K562 (cell line): ENCODE measurements around the gene CTAG2. TPM values are rescaled to one million over a fixed set of nuclear protein-coding genes. Genes with fewer than 3 reads are reported as not detected.

Source experiments
- ATAC-seq: fragments of 200-7000 bp; cut with Tn5 transposase; 3 replicates; pipeline ENCODE4 v1.9.1; 2020; ENCODE audit warnings: moderate library complexity
- BruUV-seq: library from RNA; stranded (reverse); fragments of 400-500 nt; replicated peaks from 2 replicates; lab custom pipeline; 2021; lab: Mats Ljungman, UMichigan
- CTCF ChIA-PET: fragments of 300-600 bp; formaldehyde crosslinking; extraction: SDS; loops from one replicate; lab custom pipeline; 2021; ENCODE audit warnings: low intra/inter-chr PET ratio; lab: Yijun Ruan, JAX
- POLR2A ChIA-PET: fragments of 300-600, 350-650 bp; sonication (Branson Sonifier 250); formaldehyde crosslinking; extraction: SDS; loops from one replicate; lab custom pipeline; 2021; ENCODE audit warnings: antibody characterized with exemption, inconsistent platforms; lab: Yijun Ruan, JAX
- DNase-seq, 4 experiments: peaks; one replicate each; pipeline versions ENCODE4 v3.0.0 to v3.0.0-alpha.2; 2011 to 2018; ENCODE audit warnings: low spot score in 3 of 4, mixed read lengths in 3 of 4; ENCODE audit errors: extremely low read depth in 1 of 4
- FAIRE-seq: peaks from 2 replicates; lab custom pipeline; 2011; peaks lifted over from hg19 to GRCh38; lab: Jason Lieb, UNC
- H2AFZ ChIP-seq: 2 replicates; pipeline ENCODE4 v1.6.0; 2011; ENCODE audit warnings: low read depth, low read length, control low read depth, inconsistent platforms
- H3K27ac ChIP-seq: fragments of 200-600 bp; 3 replicates; pipeline ENCODE4 v1.8.0; 2011; ENCODE audit warnings: low read depth, mild to moderate bottlenecking, control low read depth, inconsistent platforms, low read length, moderate library complexity, mixed read lengths; ENCODE audit errors: extremely low read depth
- H3K27me3 ChIP-seq, 2 experiments: fragments of 300-600 bp in 1 of 2; 2 replicates in 1 of 2; 3 replicates in 1 of 2; pipeline versions ENCODE4 v1.6.0 to v1.8.0; 2011; ENCODE audit warnings: inconsistent platforms in 2 of 2, low read length in 2 of 2, mild to moderate bottlenecking in 1 of 2, mixed read lengths in 1 of 2, moderate library complexity in 1 of 2; ENCODE audit not compliant: control insufficient read depth in 2 of 2, insufficient read depth in 2 of 2
- H3K36me3 ChIP-seq: fragments of 300-600 bp; 3 replicates; pipeline ENCODE4 v1.8.0; 2011; ENCODE audit warnings: mild to moderate bottlenecking, low read length, inconsistent platforms; ENCODE audit not compliant: control insufficient read depth, insufficient read depth
- H3K4me1 ChIP-seq, 2 experiments: fragments of 200-600 bp in 1 of 2; replicated peaks in 1 of 2; 2 replicates in 1 of 2; 3 replicates in 1 of 2; pipeline versions ENCODE4 v1.5.1 to v1.8.0; 2011; ENCODE audit warnings: inconsistent platforms in 2 of 2, low read length in 2 of 2, mild to moderate bottlenecking in 1 of 2, mixed read lengths in 1 of 2, moderate library complexity in 1 of 2; ENCODE audit not compliant: control insufficient read depth in 2 of 2, insufficient read depth in 2 of 2
- H3K4me2 ChIP-seq: 2 replicates; pipeline ENCODE4 v1.6.1; 2011; ENCODE audit warnings: low read length, control low read depth, inconsistent platforms, mixed read lengths; ENCODE audit not compliant: insufficient read depth
- H3K4me3 ChIP-seq: fragments of 200-600 bp; sonication (generic), shearing (Covaris generic); 2 replicates; pipeline ENCODE4 v1.5.1; 2016; ENCODE audit warnings: control low read depth, inconsistent platforms
- H3K79me2 ChIP-seq: fragments of 200-600 bp; 3 replicates; pipeline ENCODE4 v1.8.0; 2011; ENCODE audit warnings: low read length, inconsistent platforms; ENCODE audit not compliant: control insufficient read depth, insufficient read depth
- H3K9ac ChIP-seq, 2 experiments: 2 replicates each; pipeline versions ENCODE4 v1.6.0 to v1.6.1; 2011; ENCODE audit warnings: low read depth in 2 of 2, low read length in 2 of 2, control low read depth in 1 of 2, inconsistent platforms in 1 of 2, mild to moderate bottlenecking in 1 of 2, mixed read lengths in 1 of 2; ENCODE audit not compliant: insufficient read depth in 1 of 2
- H3K9me1 ChIP-seq: one replicate; pipeline ENCODE4 v1.6.0; 2011; ENCODE audit warnings: inconsistent platforms, mild to moderate bottlenecking, low read length, moderate library complexity; ENCODE audit not compliant: control insufficient read depth, insufficient read depth
- H3K9me3 ChIP-seq: replicated peaks from 2 replicates; pipeline ENCODE4 v1.5.1; 2011; ENCODE audit warnings: low read depth, low read length, inconsistent platforms; ENCODE audit not compliant: control insufficient read depth, insufficient read depth
- H4K20me1 ChIP-seq: replicated peaks from 2 replicates; pipeline ENCODE4 v1.6.1; 2011; ENCODE audit warnings: low read length, inconsistent platforms, mixed read lengths; ENCODE audit not compliant: control insufficient read depth, insufficient read depth
- BRF1 ChIP-seq: IDR thresholded peaks from 3 replicates; pipeline ENCODE4 v1.6.1; 2011; ENCODE audit warnings: borderline replicate concordance, mild to moderate bottlenecking; ENCODE audit not compliant: insufficient read length; ENCODE audit errors: extremely low read depth
- ZNF324 ChIP-seq: fragments of 250-450 bp; sonication (Bioruptor Pico); IDR thresholded peaks from 2 replicates; pipeline ENCODE4 v1.4.0; 2020; ENCODE audit warnings: mild to moderate bottlenecking
- ZNF551 ChIP-seq: fragments of 250-450 bp; sonication (Bioruptor Pico); IDR thresholded peaks from 2 replicates; pipeline ENCODE4 v1.5.0; 2021; ENCODE audit warnings: mild to moderate bottlenecking, moderate library complexity
- WGBS: fragments of 100-300 bp; shearing (Covaris generic); methylation state at CpG from one replicate; pipeline ENCODE4 v1.1.6; 2016; ENCODE audit warnings: low coverage, mixed read lengths; ENCODE audit not compliant: insufficient coverage; ENCODE audit errors: missing lambda C conversion rate; 5-methylcytosine and 5-hydroxymethylcytosine counted together
- in situ Hi-C: fragments of 300-500 bp; cut with MboI; formaldehyde crosslinking; loops from 4 replicates; pipeline ENCODE4 v1.15.0; 2018; ENCODE audit warnings: inconsistent platforms, mixed read lengths
- intact Hi-C: fragments of 100-400 bp; cut with micrococcal nuclease; formaldehyde crosslinking; loops from 2 replicates; pipeline ENCODE4 v1.14.2; 2022
- polyA plus RNA-seq, 8 experiments: library from polyadenylated mRNA; depleted of rRNA in 4 of 8; stranded (reverse) in 5 of 8; unstranded in 3 of 8; fragments of >200 nt; fragmentation: Nextera tagmentation in 2 of 8; fragmentation: Illumina TruSeq in 1 of 8; extraction: Ambion mirVana in 2 of 8; extraction: Trizol in 1 of 8; gene quantifications; 2 replicates each; pipeline versions ENCODE4 v1.2.1 to v1.2.3, GENCODE V29; 2011 to 2014; ENCODE audit warnings: inconsistent platforms in 1 of 8, missing spikeins in 1 of 8
- total RNA-seq, 7 experiments: library from RNA; depleted of rRNA in 6 of 7; stranded (reverse); fragments of >200 nt in 6 of 7; fragmentation: Illumina TruSeq in 2 of 7; extraction: Trizol in 2 of 7; gene quantifications; 2 replicates each; pipeline versions ENCODE4 v1.2.1 to v1.2.3, GENCODE V29; 2011 to 2021; ENCODE audit warnings: low replicate concordance in 1 of 7
- TF ChIP-seq, protein P1 (sequence below): fragments of 150-350 bp; IDR thresholded peaks from 2 replicates; pipeline ENCODE4 v1.6.1; 2014; ENCODE audit warnings: low read depth, mild to moderate bottlenecking, low read length, borderline replicate concordance

The CTAG2 gene
- total and polyA plus RNA-seq, 9 of the 15 experiments (the other 6 are each of a cell fraction or from before 2014, with no cell fraction given), result 1.7 to 63.0 (median 18.8) TPM

- no peak for TF ChIP-seq ZNF324 (CRISPR knock-in tag)
- intact Hi-C loops (no loop called here), in situ Hi-C loops (no loop called here)
- CTCF ChIA-PET, result no interaction called here
- POLR2A ChIA-PET, result no interaction called here
- 6% methylated on average over 7 of the region's 7 CpGs for WGBS
- Histone ChIP-seq H3K27ac (no peak overlapping the region), H3K4me2 (no peak overlapping the region), H3K4me1 (no peaks in the 10 kb centered on the region), H3K36me3 (no peaks in the 10 kb centered on the region), H3K9me3 (no peaks in the 10 kb centered on the region), H2AFZ (no peak overlapping the region), H3K9me1 (no peaks in the 10 kb centered on the region), H3K79me2 (no peaks in the 10 kb centered on the region), H4K20me1 (no peaks in the 10 kb centered on the region), H3K9ac (no peak overlapping the region), H3K4me3 (no peak overlapping the region), H3K27me3 (peaks cover 0 to 17% of the 10 kb centered on the region in 2 experiments; a peak in 2 of 5 replicates)
- ATAC-seq (no peak), DNase-seq (no peak), FAIRE-seq (no peak)
- no TSS peak for BruUV-seq
Observed at GRCh38 chrX:154661899-154662298, 8.5 kb upstream of the CTAG2 start.

DNA sequence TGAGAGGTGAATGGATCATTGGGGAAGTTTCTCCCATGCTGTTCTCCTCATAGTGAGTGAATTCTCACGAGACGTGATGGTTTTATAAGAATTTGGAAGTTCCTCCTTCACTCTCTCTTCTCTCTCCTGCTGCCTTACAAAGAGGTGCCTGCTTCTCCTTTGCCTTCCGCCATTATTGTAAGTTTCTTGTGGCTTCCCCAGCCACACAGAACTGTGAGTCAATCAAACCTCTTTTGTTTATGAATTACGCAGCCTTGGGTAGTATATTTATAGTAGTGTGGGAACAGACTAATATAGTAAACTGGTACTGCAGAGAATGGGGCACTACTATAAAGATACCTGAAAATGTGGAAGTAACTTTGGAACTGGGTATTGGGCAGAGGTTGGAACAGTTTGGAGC is 7.8 kb upstream of the CTAG2 start:
- BruUV-seq, result no TSS peak
- Histone ChIP-seq H3K9me3 (no peaks in the 10 kb centered on the region), H3K4me2 (no peak overlapping the region), H3K9ac (no peak overlapping the region), H3K4me1 (no peaks in the 10 kb centered on the region), H2AFZ (no peak overlapping the region), H3K27ac (no peak overlapping the region), H3K9me1 (no peaks in the 10 kb centered on the region), H3K27me3 (peaks cover 0 to 17% of the 10 kb centered on the region in 2 experiments; a peak in 2 of 5 replicates), H3K79me2 (no peaks in the 10 kb centered on the region), H3K4me3 (no peak overlapping the region), H3K36me3 (no peaks in the 10 kb centered on the region), H4K20me1 (no peaks in the 10 kb centered on the region)
- ChIA-PET CTCF (no interaction called here), POLR2A (no interaction called here)
- intact Hi-C loops, result no loop called here
- TF ChIP-seq BRF1 (no peak), ZNF551 (CRISPR knock-in tag) (no peak)
- TF ChIP-seq, protein P1, sequence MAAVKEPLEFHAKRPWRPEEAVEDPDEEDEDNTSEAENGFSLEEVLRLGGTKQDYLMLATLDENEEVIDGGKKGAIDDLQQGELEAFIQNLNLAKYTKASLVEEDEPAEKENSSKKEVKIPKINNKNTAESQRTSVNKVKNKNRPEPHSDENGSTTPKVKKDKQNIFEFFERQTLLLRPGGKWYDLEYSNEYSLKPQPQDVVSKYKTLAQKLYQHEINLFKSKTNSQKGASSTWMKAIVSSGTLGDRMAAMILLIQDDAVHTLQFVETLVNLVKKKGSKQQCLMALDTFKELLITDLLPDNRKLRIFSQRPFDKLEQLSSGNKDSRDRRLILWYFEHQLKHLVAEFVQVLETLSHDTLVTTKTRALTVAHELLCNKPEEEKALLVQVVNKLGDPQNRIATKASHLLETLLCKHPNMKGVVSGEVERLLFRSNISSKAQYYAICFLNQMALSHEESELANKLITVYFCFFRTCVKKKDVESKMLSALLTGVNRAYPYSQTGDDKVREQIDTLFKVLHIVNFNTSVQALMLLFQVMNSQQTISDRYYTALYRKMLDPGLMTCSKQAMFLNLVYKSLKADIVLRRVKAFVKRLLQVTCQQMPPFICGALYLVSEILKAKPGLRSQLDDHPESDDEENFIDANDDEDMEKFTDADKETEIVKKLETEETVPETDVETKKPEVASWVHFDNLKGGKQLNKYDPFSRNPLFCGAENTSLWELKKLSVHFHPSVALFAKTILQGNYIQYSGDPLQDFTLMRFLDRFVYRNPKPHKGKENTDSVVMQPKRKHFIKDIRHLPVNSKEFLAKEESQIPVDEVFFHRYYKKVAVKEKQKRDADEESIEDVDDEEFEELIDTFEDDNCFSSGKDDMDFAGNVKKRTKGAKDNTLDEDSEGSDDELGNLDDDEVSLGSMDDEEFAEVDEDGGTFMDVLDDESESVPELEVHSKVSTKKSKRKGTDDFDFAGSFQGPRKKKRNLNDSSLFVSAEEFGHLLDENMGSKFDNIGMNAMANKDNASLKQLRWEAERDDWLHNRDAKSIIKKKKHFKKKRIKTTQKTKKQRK, result no peak
- in situ Hi-C loops, result no loop called here
- 19% methylated on average over 4 of the region's 4 CpGs for whole genome bisulfite sequencing
- DNase-seq (no peak), FAIRE-seq (no peak), ATAC-seq (no peak)
